ENCODE measurements around the gene AGTRAP. TPM values are rescaled to one million over a fixed set of nuclear protein-coding genes. Genes with fewer than 3 reads are reported as not detected.

Gene AGTRAP
- total RNA-seq, 1 donor from 2014 or later = 38.6 TPM

GRCh38 chr1:11790880-11791715 lies 55.2 kb downstream of the AGTRAP start:
- no peak for DNase-seq (ENCODE audit: extremely low spot score, unreplicated experiment)
- Mint-ChIP-seq H3K27ac (peak overlapping the region; percentile 97), H3K9me3 (no peaks in the 10 kb centered on the region), H3K4me3 (peak overlapping the region; percentile 50), H3K27me3 (no peaks in the 10 kb centered on the region), H3K36me3 (peaks cover 21% of the 10 kb centered on the region), H3K4me1 (ENCODE audit: unreplicated experiment) (peaks cover 9% of the 10 kb centered on the region)
- no peak for TF ChIP-seq CTCF (conservative IDR thresholded peaks at IDR 0.05)

GRCh38 chr1:11792106-11792505 lies 56.2 kb downstream of the AGTRAP start:
- Mint-ChIP-seq H3K27me3 (no peaks in the 10 kb centered on the region), H3K4me3 (peak overlapping the region; percentile 50), H3K9me3 (no peaks in the 10 kb centered on the region), H3K4me1 (ENCODE audit: unreplicated experiment) (peaks cover 9% of the 10 kb centered on the region), H3K36me3 (peaks cover 21% of the 10 kb centered on the region), H3K27ac (peak overlapping the region; percentile 97)
- no peak for DNase-seq (ENCODE audit: extremely low spot score, unreplicated experiment)
- TF ChIP-seq CTCF (conservative IDR thresholded peaks at IDR 0.05) = no peak

- DNase-seq (ENCODE audit: extremely low spot score, unreplicated experiment) = no peak
- H3K27ac Mint-ChIP-seq = no peak overlapping the region
- TF ChIP-seq CTCF (conservative IDR thresholded peaks at IDR 0.05) = no peak
- no peaks in the 10 kb centered on the region for H3K27me3 Mint-ChIP-seq
- peaks cover 9% of the 10 kb centered on the region for H3K4me1 Mint-ChIP-seq (ENCODE audit: unreplicated experiment)
- peaks cover 21% of the 10 kb centered on the region for H3K36me3 Mint-ChIP-seq
- no peak overlapping the region for H3K4me3 Mint-ChIP-seq
- H3K9me3 Mint-ChIP-seq = no peaks in the 10 kb centered on the region
These were observed 57.9 kb downstream of the AGTRAP start for GRCh38 chr1:11793819-11794218.

GRCh38 chr1:11794446-11795237 lies 58.7 kb downstream of the AGTRAP start:
- Mint-ChIP-seq H3K27me3 (no peaks in the 10 kb centered on the region), H3K36me3 (peaks cover 21% of the 10 kb centered on the region), H3K4me3 (no peak overlapping the region)

More at GRCh38 chr1:11794446-11795237, 58.7 kb downstream of the AGTRAP start:
- H3K27ac Mint-ChIP-seq = peak overlapping the region; percentile 48
- H3K4me1 Mint-ChIP-seq (ENCODE audit: unreplicated experiment) = peaks cover 9% of the 10 kb centered on the region
- no peak for DNase-seq (ENCODE audit: extremely low spot score, unreplicated experiment)
- H3K9me3 Mint-ChIP-seq = no peaks in the 10 kb centered on the region
- no peak for TF ChIP-seq CTCF (conservative IDR thresholded peaks at IDR 0.05)

All from type B pancreatic cell (in vitro differentiated cells).